ENCODE results near the gene PEF1. TPM values are rescaled to one million over a fixed set of nuclear protein-coding genes. Genes with fewer than 3 reads are reported as not detected.

The PEF1 gene
- total and polyA plus RNA-seq, 2 donors = 53.7 to 83.1 TPM

DNA sequence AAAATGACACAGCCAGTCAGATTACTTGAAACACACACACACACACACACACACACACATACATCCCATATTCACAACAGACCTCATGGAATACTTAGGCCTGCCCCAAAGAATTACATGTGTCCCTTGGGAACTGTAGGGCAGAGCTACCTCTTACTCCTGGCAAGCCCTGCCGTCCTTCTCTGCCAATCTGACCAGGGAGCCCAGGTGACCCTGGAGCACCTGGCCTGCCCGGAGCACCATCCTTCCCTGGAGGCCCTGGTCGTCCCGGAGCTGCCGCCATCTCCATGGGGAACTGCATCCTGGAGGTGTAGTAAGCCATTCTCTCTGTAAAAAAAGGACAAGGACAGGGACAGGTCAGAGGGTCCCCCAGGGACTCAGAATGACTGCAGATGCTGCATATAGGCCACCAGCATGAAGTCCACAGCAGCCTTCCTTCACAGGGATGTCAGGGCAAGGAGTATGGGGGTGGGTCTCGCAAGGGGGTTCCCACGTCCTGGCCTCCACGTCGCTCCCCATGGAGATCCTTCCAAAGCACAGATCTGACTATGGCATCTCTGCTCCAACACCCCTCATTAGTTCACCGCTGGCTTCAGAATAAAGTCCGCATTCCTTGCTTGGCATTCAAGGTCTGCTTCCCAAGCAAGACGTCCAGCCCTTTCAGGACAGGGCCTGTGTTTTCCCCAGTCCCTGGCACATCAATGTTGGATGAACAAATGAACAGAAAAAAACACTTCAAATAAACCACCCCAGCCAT lies 9.2 kb upstream of the PEF1 start:
- Histone ChIP-seq H3K27me3 (ENCODE audit: control insufficient read depth in 2 of 2, insufficient read depth in 1 of 2, low read length in 1 of 2) (peaks cover 0 to 9% of the 10 kb centered on the region in 2 donors), H3K4me1 (ENCODE audit: control insufficient read depth in 2 of 2, insufficient read depth in 2 of 2, low read length in 2 of 2) (peaks cover 0 to 17% of the 10 kb centered on the region in 2 donors), H3K9me3 (ENCODE audit: control insufficient read depth in 2 of 2, insufficient read depth in 1 of 2, low read length in 1 of 2) (no peaks in the 10 kb centered on the region), H3K4me3 (ENCODE audit: low read length in 2 of 2) (no peak overlapping the region), H3K27ac (ENCODE audit: low read depth in 1 of 2, low read length in 1 of 2) (no peak overlapping the region), H3K36me3 (ENCODE audit: control insufficient read depth in 2 of 2, insufficient read depth in 2 of 2, low read length in 1 of 2) (no peaks in the 10 kb centered on the region)
- DNase-seq (ENCODE audit: low read depth in 6 of 9, low spot score in 9 of 9) = no peak
- WGBS = 96% methylated on average over 12 of the region's 12 CpGs

GRCh38 chr1:31652891-31653499 lies 8.3 kb upstream of the PEF1 start:
- Histone ChIP-seq H3K27me3 (ENCODE audit: control insufficient read depth in 2 of 2, insufficient read depth in 1 of 2, low read length in 1 of 2) (peaks cover 0 to 9% of the 10 kb centered on the region in 2 donors), H3K4me1 (ENCODE audit: control insufficient read depth in 2 of 2, insufficient read depth in 2 of 2, low read length in 2 of 2) (peaks cover 0 to 20% of the 10 kb centered on the region in 2 donors), H3K9me3 (ENCODE audit: control insufficient read depth in 2 of 2, insufficient read depth in 1 of 2, low read length in 1 of 2) (no peaks in the 10 kb centered on the region), H3K4me3 (ENCODE audit: low read length in 2 of 2) (no peak overlapping the region), H3K27ac (ENCODE audit: low read depth in 1 of 2, low read length in 1 of 2) (no peak overlapping the region), H3K36me3 (ENCODE audit: control insufficient read depth in 2 of 2, insufficient read depth in 2 of 2, low read length in 1 of 2) (no peaks in the 10 kb centered on the region)
- no peak for DNase-seq (ENCODE audit: low read depth in 6 of 9, low spot score in 9 of 9)
- WGBS = 91% methylated on average over 4 of the region's 4 CpGs

DNA sequence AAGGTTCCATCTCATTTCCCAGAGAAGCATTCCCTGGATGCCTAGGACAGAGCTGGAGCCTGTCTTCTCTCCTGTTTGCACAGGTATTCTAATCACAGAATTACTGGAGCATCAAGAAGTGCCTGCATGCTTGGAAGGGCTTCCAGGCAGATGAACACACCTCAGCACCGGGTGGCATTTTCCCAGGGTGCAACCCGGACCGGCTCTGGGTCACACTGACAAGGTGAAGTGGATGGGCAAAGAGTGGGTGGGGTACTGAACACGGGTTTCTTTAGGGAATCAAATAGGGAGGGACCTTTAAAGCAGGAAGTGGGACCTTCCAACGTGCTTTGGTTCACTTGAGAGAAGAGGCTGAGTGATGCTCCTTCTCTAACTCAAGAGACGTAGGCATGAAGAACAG lies 7.1 kb upstream of the PEF1 start:
- WGBS = 86% methylated on average over 6 of the region's 6 CpGs
- peak overlapping the region in 1 of 2 donors; percentile 56 for H3K27ac ChIP-seq (ENCODE audit: low read depth in 1 of 2, low read length in 1 of 2)
- H3K4me3 ChIP-seq (ENCODE audit: low read length in 2 of 2) = no peak overlapping the region
- H3K4me1 ChIP-seq (ENCODE audit: control insufficient read depth in 2 of 2, insufficient read depth in 2 of 2, low read length in 2 of 2) = peaks cover 0 to 20% of the 10 kb centered on the region in 2 donors
- H3K36me3 ChIP-seq (ENCODE audit: control insufficient read depth in 2 of 2, insufficient read depth in 2 of 2, low read length in 1 of 2) = no peaks in the 10 kb centered on the region
- peaks cover 0 to 1% of the 10 kb centered on the region in 2 donors for H3K9me3 ChIP-seq (ENCODE audit: control insufficient read depth in 2 of 2, insufficient read depth in 1 of 2, low read length in 1 of 2)
- no peak for DNase-seq (ENCODE audit: low read depth in 6 of 9, low spot score in 9 of 9)
- H3K27me3 ChIP-seq (ENCODE audit: control insufficient read depth in 2 of 2, insufficient read depth in 1 of 2, low read length in 1 of 2) = peaks cover 0 to 4% of the 10 kb centered on the region in 2 donors

GRCh38 chr1:31651089-31651420 lies 6.4 kb upstream of the PEF1 start:
- H3K27me3 ChIP-seq (ENCODE audit: control insufficient read depth in 2 of 2, insufficient read depth in 1 of 2, low read length in 1 of 2) = peaks cover 0 to 2% of the 10 kb centered on the region in 2 donors
- H3K9me3 ChIP-seq (ENCODE audit: control insufficient read depth in 2 of 2, insufficient read depth in 1 of 2, low read length in 1 of 2) = peaks cover 0 to 1% of the 10 kb centered on the region in 2 donors
- H3K4me1 ChIP-seq (ENCODE audit: control insufficient read depth in 2 of 2, insufficient read depth in 2 of 2, low read length in 2 of 2) = peaks cover 0 to 20% of the 10 kb centered on the region in 2 donors
- no peak overlapping the region for H3K4me3 ChIP-seq (ENCODE audit: low read length in 2 of 2)
- DNase-seq (ENCODE audit: low read depth in 6 of 9, low spot score in 9 of 9) = peak in 1 of 9 donors; percentile 37
- whole genome bisulfite sequencing = 91% methylated on average over 1 of the region's 1 CpG
- H3K27ac ChIP-seq (ENCODE audit: low read depth in 1 of 2, low read length in 1 of 2) = peak overlapping the region in 1 of 2 donors; percentile 56
- no peaks in the 10 kb centered on the region for H3K36me3 ChIP-seq (ENCODE audit: control insufficient read depth in 2 of 2, insufficient read depth in 2 of 2, low read length in 1 of 2)

DNA sequence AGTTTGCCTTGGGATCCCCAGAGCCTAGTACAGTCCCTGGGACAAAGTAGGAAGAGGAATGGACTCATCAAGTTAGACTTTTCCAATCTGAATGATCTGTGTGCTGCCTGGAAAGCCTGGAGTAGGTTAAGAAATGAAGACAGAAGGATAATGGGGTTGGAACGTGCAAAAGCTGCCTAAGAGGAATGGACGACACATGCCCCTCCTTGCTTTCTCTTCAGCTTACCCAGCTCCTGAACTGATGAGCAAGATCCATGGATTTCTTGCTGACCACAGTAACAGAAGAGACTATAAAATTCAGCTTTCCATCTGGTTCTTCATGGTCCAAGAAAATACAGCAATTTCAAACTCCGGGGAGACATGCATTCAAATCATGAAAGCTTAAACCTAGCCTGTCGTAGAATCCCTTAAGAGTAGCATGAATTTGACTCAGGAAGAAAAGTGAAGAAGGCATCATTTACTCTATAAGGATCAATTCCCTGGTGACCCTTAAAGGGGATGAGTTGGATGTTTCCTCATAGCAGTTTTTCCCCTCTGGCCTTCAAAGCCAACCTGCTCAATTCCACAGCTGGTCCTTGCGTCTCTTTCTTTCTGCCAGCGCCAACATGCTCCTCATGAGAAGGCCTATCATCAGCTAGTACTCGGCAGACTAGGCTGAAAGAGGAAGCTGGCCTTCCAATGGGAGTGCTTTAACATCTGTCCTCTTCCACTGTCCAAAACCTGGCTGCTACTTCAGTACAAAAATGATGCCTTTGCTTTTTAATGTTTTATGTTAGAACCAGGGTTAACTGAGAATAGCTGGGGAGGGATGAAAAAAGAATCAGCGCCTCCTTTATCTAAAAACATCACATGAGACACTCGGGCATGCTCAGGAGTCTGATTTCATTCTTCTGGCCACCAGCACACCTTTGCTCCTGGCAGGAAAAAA lies 5.7 kb upstream of the PEF1 start:
- Histone ChIP-seq H3K4me1 (ENCODE audit: control insufficient read depth in 2 of 2, insufficient read depth in 2 of 2, low read length in 2 of 2) (peaks cover 0 to 25% of the 10 kb centered on the region in 2 donors), H3K27me3 (ENCODE audit: control insufficient read depth in 2 of 2, insufficient read depth in 1 of 2, low read length in 1 of 2) (no peaks in the 10 kb centered on the region), H3K9me3 (ENCODE audit: control insufficient read depth in 2 of 2, insufficient read depth in 1 of 2, low read length in 1 of 2) (peaks cover 0 to 1% of the 10 kb centered on the region in 2 donors), H3K36me3 (ENCODE audit: control insufficient read depth in 2 of 2, insufficient read depth in 2 of 2, low read length in 1 of 2) (no peaks in the 10 kb centered on the region), H3K27ac (ENCODE audit: low read depth in 1 of 2, low read length in 1 of 2) (peak overlapping the region in 1 of 2 donors; percentile 58), H3K4me3 (ENCODE audit: low read length in 2 of 2) (no peak overlapping the region)
- no peak for DNase-seq (ENCODE audit: low read depth in 6 of 9, low spot score in 9 of 9)
- 90% methylated on average over 9 of the region's 9 CpGs for WGBS

DNA sequence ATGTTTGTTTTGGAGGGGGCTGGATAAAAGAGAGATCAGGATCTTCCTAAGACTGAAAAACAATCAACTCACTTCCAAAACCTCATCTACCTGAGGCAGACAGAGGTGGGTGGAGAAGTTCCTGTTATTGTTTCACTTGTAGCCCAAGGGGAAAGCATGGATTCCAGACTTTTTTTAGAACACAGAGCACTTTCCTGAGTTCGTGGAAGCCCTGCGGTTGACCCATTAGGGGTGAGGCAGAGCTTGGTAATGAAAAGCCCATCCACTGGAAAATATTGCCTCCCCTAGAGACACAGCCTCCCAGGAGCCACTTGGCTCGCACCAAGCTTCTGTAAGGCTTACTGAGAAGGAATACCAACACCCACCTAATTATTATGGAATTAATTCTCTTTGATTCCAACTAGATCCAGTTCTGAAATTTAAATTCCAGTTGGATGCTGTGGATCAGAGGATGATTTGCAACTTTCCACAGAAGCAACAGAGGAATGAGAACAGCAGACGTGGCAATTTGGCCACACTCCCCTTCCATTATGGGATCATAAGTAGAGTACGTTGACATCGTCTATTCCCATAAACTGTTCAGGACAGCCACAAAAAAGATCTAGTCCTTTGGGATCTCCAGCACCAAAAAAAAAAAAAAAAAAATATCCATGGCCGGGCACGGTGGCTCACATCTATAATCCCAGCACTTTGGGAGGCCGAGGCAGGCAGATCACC lies 4.1 kb upstream of the PEF1 start:
- Histone ChIP-seq H3K4me3 (ENCODE audit: low read length in 2 of 2) (no peak overlapping the region), H3K9me3 (ENCODE audit: control insufficient read depth in 2 of 2, insufficient read depth in 1 of 2, low read length in 1 of 2) (peaks cover 0 to 1% of the 10 kb centered on the region in 2 donors), H3K4me1 (ENCODE audit: control insufficient read depth in 2 of 2, insufficient read depth in 2 of 2, low read length in 2 of 2) (peaks cover 2 to 34% of the 10 kb centered on the region in 2 donors), H3K27me3 (ENCODE audit: control insufficient read depth in 2 of 2, insufficient read depth in 1 of 2, low read length in 1 of 2) (no peaks in the 10 kb centered on the region), H3K27ac (ENCODE audit: low read depth in 1 of 2, low read length in 1 of 2) (peak overlapping the region in 1 of 2 donors; percentile 13), H3K36me3 (ENCODE audit: control insufficient read depth in 2 of 2, insufficient read depth in 2 of 2, low read length in 1 of 2) (no peaks in the 10 kb centered on the region)
- WGBS = 87% methylated on average over 9 of the region's 9 CpGs
- DNase-seq (ENCODE audit: low read depth in 6 of 9, low spot score in 9 of 9) = no peak

DNA sequence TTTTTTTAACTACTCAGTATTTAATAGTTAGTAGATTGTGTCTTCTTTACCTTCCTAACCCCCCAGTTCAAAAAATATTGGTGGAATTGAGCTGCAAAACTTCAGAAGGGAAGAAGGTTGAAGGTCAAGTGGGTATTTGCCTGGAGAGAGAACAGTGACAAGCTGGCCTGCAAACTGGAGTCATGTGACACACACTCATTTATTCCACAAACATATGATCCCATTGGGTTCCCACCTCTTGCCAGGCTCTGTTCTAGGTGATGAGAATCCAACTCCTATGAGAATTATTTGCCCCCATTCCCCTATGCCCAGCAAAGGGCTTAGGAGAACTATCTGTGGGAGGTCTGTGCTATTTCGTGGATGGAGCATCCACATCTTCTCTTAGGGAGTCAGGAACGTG lies 3.5 kb upstream of the PEF1 start:
- Histone ChIP-seq H3K9me3 (ENCODE audit: control insufficient read depth in 2 of 2, insufficient read depth in 1 of 2, low read length in 1 of 2) (peaks cover 0 to 1% of the 10 kb centered on the region in 2 donors), H3K27me3 (ENCODE audit: control insufficient read depth in 2 of 2, insufficient read depth in 1 of 2, low read length in 1 of 2) (no peaks in the 10 kb centered on the region), H3K27ac (ENCODE audit: low read depth in 1 of 2, low read length in 1 of 2) (peak overlapping the region in 1 of 2 donors; percentile 13), H3K36me3 (ENCODE audit: control insufficient read depth in 2 of 2, insufficient read depth in 2 of 2, low read length in 1 of 2) (no peaks in the 10 kb centered on the region), H3K4me3 (ENCODE audit: low read length in 2 of 2) (no peak overlapping the region), H3K4me1 (ENCODE audit: control insufficient read depth in 2 of 2, insufficient read depth in 2 of 2, low read length in 2 of 2) (peaks cover 8 to 40% of the 10 kb centered on the region in 2 donors)
- DNase-seq (ENCODE audit: low read depth in 6 of 9, low spot score in 9 of 9) = no peak
- WGBS = 95% methylated on average over 2 of the region's 2 CpGs

GRCh38 chr1:31647106-31647505 lies 2.4 kb upstream of the PEF1 start:
- Histone ChIP-seq H3K27me3 (ENCODE audit: control insufficient read depth in 2 of 2, insufficient read depth in 1 of 2, low read length in 1 of 2) (no peaks in the 10 kb centered on the region), H3K4me1 (ENCODE audit: control insufficient read depth in 2 of 2, insufficient read depth in 2 of 2, low read length in 2 of 2) (peaks cover 8 to 38% of the 10 kb centered on the region in 2 donors), H3K4me3 (ENCODE audit: low read length in 2 of 2) (no peak overlapping the region), H3K36me3 (ENCODE audit: control insufficient read depth in 2 of 2, insufficient read depth in 2 of 2, low read length in 1 of 2) (no peaks in the 10 kb centered on the region), H3K9me3 (ENCODE audit: control insufficient read depth in 2 of 2, insufficient read depth in 1 of 2, low read length in 1 of 2) (peaks cover 0 to 1% of the 10 kb centered on the region in 2 donors), H3K27ac (ENCODE audit: low read depth in 1 of 2, low read length in 1 of 2) (no peak overlapping the region)
- no peak for DNase-seq (ENCODE audit: low read depth in 6 of 9, low spot score in 9 of 9)
- 97% methylated on average over 2 of the region's 2 CpGs for WGBS
